HG02852 (cell line): ENCODE data around the gene AREG.
"Not testable (repeated sequence)": the region's sequence is repeated elsewhere in the genome, so short reads cannot be mapped to it uniquely, and the experiment has no call there.

Experiments used
- ATAC-seq: cut with Tn5 transposase; IDR thresholded peaks from one replicate; pipeline ENCODE4 v1.9.1; 2021; ENCODE audit warnings: mild to moderate bottlenecking, moderate library complexity; ENCODE audit not compliant: unreplicated experiment

Gene AREG

GRCh38 chr4:74444891-74445642, at the start of gene AREG:
Gene AREG, plus strand, starts transcription at chr4:74445136. Its CDS starts 210 bp downstream, at chr4:74445346.
- ATAC-seq, result peak; percentile 92

- no peak for ATAC-seq
These were observed 49.3 kb upstream of the AREG start for GRCh38 chr4:74395633-74396032.

- peak; percentile 66 for ATAC-seq
These were observed 47.0 kb upstream of the AREG start for GRCh38 chr4:74397748-74398426.

GRCh38 chr4:74398894-74399589, 45.9 kb upstream of the AREG start:
- not testable (repeated sequence) for ATAC-seq

- no peak for ATAC-seq
These were observed 44.5 kb upstream of the AREG start for GRCh38 chr4:74400395-74400794.

- ATAC-seq, result peak; percentile 86
These were observed 42.1 kb upstream of the AREG start for GRCh38 chr4:74402692-74403456.

- no peak for ATAC-seq
These were observed 37.0 kb upstream of the AREG start for GRCh38 chr4:74407891-74408290.

- ATAC-seq, result no peak
These were observed 36.3 kb upstream of the AREG start for GRCh38 chr4:74408639-74409038.

- no peak for ATAC-seq
These were observed 34.7 kb upstream of the AREG start for GRCh38 chr4:74410272-74410671.

- ATAC-seq, result no peak
These were observed 32.7 kb upstream of the AREG start for GRCh38 chr4:74412225-74412624.

- ATAC-seq, result no peak
These were observed 31.7 kb upstream of the AREG start for GRCh38 chr4:74413265-74413664.

GRCh38 chr4:74414149-74414809, 30.7 kb upstream of the AREG start:
- ATAC-seq, result no peak

GRCh38 chr4:74415602-74416300, 29.2 kb upstream of the AREG start:
- no peak for ATAC-seq

GRCh38 chr4:74418063-74418670, 26.8 kb upstream of the AREG start:
- ATAC-seq, result no peak

- no peak for ATAC-seq
These were observed 24.1 kb upstream of the AREG start for GRCh38 chr4:74420863-74421262.

- no peak for ATAC-seq
These were observed 21.8 kb upstream of the AREG start for GRCh38 chr4:74423104-74423503.

GRCh38 chr4:74424111-74424510, 20.8 kb upstream of the AREG start:
- ATAC-seq, result no peak

GRCh38 chr4:74426101-74426500, 18.8 kb upstream of the AREG start:
- no peak for ATAC-seq

GRCh38 chr4:74428276-74428675, 16.7 kb upstream of the AREG start:
- no peak for ATAC-seq
